Measurements from ENCODE around the gene MPL.

DNA sequence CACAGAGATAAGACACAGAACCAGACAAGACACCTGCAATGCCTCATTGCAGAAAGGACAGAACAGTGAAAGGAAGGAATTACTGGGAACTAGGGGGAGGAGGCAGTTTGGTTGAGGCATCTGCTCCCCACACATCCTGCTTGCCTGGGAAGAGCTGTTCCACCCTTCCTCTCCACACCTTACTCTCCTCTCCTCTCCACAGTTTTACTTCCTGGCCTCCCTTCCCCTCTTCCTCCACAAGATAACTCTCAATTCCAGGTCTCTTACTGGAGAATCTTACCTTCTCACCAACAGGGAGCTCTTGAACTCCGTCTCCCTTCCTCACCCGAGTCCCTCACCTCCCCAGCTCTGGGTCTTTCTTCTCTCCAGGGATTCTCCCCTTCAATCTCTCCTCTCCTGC lies 28.1 kb downstream of the MPL start:
- TF ChIP-seq EZH2 (IDR thresholded peaks at IDR 0.05; ENCODE audit: insufficient read depth, poor library complexity, severe bottlenecking) (no peak), EZH2phosphoT487 (IDR thresholded peaks at IDR 0.05; ENCODE audit: insufficient read depth, low read depth) (no peak)

All from GM23248 (cell line).